ENCODE results near the gene FUBP3.

FUBP3 gene

DNA sequence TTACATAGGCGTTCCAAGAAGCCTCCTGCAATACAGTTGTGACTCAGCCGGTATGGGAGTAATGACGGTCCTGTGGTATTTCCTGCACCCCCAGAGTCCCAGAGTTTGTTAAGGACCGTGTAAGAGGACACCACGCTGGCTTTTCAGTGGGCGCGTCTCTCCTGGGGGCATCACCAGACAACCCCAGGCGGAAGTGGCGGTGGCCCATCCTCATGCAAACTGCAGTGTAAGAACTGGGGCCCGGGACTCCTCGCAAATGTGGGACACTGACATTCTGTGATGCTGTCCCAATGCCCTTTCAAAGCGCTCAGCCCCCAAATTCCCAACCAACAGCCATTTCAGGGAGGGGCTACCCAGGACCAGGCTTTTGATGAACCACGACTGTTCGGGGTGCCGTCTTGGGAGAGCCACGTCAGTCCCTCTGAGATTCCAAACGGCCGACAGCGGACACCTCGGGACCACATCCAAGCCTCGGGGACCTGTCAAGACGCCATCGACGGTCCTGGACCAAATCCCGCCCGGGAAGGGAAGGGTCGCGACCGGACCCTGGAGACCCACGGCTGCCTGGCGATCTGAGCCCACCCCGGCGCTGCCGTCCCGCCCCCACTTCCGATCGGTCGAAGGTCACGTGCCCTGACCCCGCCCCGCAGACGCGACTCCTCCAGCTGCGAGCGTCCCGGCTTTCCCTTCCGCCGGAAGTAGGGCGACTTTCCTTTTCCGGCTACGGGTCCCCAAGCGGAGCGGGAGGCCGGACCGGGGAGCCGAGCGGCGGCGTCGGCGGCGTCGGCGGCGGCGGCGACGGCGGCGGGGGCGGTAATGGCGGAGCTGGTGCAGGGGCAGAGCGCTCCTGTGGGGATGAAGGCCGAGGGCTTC, at the start of gene FUBP3:
FUBP3 (plus strand) TSS at position 713 of the 873 bp plus-strand sequence; CDS start at position 817, 104 bp downstream.
- DNase-seq: peak; percentile 61

- DNase-seq: no peak
Observed at GRCh38 chr9:130530938-130531337, 48.4 kb upstream of the FUBP3 start.

DNA sequence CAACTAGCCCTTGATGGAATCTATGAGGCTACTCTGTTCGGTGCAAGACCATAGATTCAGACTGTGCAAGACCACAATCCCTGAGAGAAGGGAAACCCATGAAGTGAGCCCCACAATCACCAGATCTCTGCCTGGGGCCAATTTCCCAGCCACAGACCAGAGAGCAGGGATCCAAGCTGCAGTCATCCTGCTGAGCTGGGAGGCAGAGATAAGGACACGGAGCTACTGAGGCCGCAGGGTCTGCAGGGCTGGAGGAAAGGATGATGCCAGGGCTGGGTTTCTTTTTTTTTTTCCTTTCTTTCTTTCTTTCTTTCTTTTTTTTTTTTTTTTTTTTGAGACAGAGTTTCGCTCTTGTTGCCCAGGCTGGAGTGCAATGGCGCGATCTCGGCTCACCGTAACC, 47.7 kb upstream of the FUBP3 start:
- no peak for DNase-seq

GRCh38 chr9:130532426-130533080, 46.8 kb upstream of the FUBP3 start:
- DNase-seq: no peak

- no peak for DNase-seq
Observed at GRCh38 chr9:130535818-130536521, 43.4 kb upstream of the FUBP3 start.

- DNase-seq: no peak
Observed at GRCh38 chr9:130536701-130537107, 42.7 kb upstream of the FUBP3 start.

GRCh38 chr9:130537346-130538050, 41.9 kb upstream of the FUBP3 start:
- DNase-seq: no peak

GRCh38 chr9:130539420-130540223, 39.8 kb upstream of the FUBP3 start:
- no peak for DNase-seq

DNA sequence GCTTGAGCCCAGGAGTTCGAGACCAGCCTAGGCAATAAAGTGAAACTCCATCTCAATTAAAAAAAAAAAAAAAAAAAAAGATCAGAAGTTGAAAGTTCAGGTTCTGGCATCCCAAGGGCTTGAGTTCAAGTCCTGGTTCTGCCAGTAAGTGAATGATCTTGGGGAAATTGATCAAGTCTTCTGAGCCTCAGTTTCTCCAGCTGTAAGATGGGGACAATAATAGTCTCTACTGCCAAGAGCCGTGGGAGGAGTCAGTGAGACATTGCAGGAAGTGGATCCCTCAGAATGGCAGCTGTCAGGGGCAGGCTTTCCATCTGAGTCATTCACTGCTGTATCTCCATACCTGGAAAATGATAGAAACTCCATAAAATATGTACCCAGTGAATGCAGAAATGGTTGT, 37.8 kb upstream of the FUBP3 start:
- DNase-seq: no peak

DNA sequence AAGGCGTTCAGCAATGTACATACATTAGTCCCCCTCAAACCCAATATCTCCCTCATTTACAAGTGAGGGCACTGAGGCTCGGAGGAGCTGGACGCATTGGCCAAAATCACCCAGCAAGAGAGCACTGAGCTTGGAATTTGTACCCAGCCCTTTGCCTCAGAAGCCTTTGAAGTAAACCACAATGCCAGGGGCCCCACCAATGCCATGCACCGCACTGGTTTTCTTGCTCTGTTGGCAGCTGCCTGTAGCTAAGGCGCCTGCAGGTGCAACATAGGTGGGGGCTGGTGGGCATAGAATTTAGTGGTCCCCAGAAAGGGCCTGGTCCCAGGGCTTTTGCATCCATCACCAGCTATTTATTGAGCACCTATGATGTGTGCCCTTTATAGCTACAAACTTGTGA, 37.3 kb upstream of the FUBP3 start:
- DNase-seq: no peak

GRCh38 chr9:130542457-130543228, 36.7 kb upstream of the FUBP3 start:
- DNase-seq: no peak

DNA sequence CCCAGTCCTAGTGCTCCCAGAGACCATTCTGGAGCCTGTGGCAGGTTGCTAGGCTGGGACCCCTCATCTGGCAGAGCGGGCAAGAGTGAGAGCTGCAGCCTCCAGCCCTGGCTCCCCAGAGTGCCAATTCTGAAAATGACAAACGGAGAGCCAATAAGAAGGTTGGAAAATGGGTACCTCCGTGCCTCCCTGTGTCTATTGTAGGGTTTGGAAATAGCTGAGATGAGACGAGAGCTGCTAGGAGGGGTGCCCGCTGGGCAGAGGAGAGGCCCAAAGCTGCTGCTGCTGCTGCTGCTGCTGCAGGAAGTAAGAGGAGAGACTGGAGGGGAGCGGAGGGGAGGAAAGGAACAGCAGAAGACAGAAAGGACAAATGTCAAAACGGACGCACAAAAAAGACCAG, 36.0 kb upstream of the FUBP3 start:
- no peak for DNase-seq

DNA sequence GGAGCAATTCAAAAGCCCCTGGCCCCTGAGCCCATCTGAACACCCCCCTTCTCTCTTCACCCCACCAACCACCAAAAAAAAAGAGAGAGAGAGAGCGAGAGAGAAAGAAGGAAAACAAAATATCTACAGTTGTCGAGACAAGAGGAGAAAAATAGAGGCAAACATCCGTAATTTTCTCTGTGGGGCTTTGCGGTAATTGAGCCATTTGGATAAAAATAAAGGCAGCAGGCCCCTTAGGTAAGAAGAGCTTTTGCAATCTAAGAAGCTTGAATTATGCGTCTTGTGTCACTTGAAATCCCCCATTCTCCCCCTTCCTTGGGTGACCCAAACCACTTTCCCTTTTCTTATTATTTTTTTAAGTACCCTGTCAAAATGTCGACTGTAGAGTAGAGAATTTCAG, 35.5 kb upstream of the FUBP3 start:
- no peak for DNase-seq

GRCh38 chr9:130544364-130544763, 35.0 kb upstream of the FUBP3 start:
- no peak for DNase-seq

DNA sequence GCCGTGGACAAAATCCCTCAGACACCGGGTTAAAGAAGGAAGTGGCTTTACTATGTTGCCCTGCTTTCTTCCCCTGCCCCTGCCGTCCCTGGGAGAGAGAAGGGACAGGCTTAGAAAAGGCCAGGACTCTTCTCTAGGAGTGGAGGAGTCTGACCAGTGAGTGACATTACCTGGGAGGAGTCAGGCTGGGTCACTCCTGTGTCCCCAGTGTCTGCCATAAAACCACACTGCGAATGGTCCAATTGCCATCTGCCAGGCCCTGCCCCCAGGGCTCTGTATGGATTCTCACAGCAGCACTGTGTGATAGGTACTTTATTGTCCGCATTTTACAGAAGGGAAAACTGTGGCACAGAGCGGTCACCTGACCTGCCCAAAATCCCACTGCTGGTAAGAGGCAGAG, 31.3 kb upstream of the FUBP3 start:
- DNase-seq: no peak

- no peak for DNase-seq
Observed at GRCh38 chr9:130549093-130549735, 30.2 kb upstream of the FUBP3 start.

DNA sequence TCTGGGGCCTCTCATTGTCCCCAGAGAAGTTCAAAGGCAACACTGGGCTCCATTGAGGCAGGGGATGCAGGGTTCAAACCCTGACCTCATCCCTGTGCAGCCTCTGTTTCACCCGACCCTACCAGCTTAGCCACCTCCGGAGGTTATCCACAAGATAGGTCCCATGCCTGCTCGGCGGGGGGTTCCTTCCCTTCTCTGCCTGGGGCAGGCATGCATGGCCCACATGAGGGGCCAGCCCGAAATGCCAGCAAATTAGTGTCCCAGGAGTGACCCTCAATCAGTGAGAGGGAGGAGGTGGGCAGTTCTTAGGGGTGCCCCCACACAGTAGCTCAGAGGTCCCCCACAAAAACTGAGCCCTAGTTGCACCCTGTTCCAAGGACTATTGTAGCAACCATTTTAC, 24.8 kb upstream of the FUBP3 start:
- no peak for DNase-seq

DNA sequence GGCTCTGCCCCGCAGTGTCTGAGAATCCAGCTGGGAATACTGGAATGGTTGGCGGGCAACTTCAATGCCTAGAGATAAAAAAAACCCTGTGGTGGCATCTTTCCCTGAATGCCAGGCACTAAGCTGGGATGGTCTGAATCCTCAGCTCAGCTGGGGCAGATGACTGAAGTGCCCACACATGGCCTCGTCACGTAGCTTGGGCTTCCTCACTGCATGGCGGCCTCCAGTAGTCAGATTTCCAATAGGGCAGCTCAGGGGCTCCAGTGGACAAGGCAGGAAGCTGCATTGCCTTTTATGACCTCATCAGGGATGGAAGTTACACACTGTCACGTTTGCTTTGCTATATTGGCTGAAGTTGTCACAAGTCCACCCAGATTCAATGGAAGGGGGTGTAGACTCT, 24.3 kb upstream of the FUBP3 start:
- no peak for DNase-seq

- no peak for DNase-seq
Observed at GRCh38 chr9:130555968-130556367, 23.4 kb upstream of the FUBP3 start.

DNA sequence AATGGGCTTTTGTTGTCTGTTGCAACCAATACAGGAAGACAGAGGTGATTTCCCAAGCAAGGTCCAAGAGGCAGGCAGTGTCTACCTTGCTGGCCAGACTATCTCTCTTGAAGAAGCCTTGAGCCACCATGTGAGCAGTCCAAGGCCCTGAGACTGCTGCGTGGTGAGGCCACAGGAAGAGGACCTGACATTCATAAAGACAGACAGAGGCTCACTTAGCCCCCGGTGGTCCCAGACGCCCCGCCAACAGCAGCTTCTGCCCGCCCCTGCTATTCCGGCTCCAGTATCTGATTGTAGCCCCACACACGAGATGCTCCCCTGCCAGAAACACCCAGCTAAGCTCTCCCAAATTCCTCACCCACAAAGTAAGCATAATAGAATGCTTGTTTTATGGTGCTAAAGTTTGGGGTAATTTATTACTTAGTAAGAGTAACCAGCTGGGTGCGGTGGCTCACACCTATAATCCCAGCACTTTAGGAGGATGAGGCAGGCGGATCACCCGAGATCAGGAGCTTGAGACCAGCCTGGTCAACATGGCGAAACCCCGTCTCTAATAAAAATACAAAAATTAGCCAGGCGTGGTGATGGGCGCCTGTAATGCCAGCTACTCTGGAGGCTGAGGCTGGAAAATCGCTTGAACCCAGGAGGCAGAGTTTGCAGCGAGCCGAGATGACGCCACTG, 22.8 kb upstream of the FUBP3 start:
- no peak for DNase-seq
